ENCODE measurements around the gene EPHB3.

Gene EPHB3

DNA sequence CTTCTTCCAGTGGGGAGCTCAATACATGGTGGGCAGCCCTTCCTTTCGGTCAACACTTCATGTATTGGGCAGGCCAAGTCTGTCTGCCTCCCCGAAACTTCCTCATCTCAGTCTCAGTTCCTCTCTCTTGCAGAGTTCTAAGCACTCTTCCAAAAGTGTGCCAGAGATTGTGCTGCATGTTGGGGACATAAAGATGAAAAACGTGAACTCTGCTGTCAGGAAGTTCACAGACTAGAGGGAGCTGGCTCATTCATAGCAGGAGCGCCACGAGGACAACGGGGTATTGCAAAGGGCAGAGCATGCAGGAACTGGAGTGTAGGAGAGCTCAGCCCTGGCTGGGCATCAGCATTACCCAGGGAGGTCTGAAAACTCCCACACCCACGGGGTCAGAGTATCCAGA lies 15.3 kb upstream of the EPHB3 start:
- no peaks in the 10 kb centered on the region for H3K9me3 ChIP-seq (ENCODE audit: control insufficient read depth, low read depth, low read length)
- H3K27me3 ChIP-seq (ENCODE audit: control insufficient read depth, insufficient read depth, low read length): peaks cover 6% of the 10 kb centered on the region
- no peak overlapping the region for H3K27ac ChIP-seq (ENCODE audit: low read length)
- H3K36me3 ChIP-seq (ENCODE audit: control insufficient read depth, low read depth, low read length): no peaks in the 10 kb centered on the region
- H3K9ac ChIP-seq (ENCODE audit: low read length): no peak overlapping the region
- H3K4me1 ChIP-seq (ENCODE audit: control insufficient read depth, low read depth, low read length): peaks cover 3% of the 10 kb centered on the region
- H3K4me3 ChIP-seq (ENCODE audit: low read length): no peak overlapping the region

DNA sequence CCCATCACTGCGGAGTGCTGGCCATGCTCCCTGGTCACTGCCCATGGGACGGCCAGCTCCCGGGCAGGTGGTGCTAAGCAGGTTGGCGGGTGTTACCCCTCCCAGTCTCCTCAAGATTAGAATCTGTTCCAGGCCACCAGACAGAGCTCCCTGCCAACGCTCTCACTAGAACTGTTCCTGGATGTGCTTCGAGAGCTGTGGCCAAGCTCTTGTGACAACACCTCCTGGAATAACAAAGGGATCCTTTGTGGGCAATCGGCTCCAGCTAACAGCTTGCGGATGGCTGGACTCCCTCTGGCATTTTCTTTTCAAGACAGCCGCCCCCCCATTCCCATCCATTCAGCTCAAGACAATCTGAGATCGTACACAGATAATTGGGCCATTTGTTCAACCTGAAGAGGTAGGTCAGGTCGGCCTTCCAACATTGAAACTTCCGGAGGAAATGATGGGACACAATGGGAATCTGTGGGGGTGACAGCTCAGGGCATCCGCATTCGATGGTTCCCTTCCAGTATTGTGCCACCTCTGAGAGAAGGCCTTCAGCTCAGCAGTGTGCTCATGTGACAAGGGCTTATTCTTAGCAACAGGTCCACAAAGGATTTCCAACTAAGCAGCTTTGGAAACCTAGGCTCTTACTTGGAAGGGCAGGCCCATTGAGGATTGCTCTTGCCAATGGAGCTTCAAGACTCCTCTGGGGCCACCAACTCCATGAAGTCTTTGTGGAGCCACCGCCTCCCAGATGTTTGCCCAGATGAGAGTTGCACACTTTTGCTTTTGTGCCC lies 11.6 kb upstream of the EPHB3 start:
- H3K4me1 ChIP-seq (ENCODE audit: control insufficient read depth, low read depth, low read length): no peaks in the 10 kb centered on the region
- no peak overlapping the region for H3K9ac ChIP-seq (ENCODE audit: low read length)
- no peak overlapping the region for H3K27ac ChIP-seq (ENCODE audit: low read length)
- no peaks in the 10 kb centered on the region for H3K36me3 ChIP-seq (ENCODE audit: control insufficient read depth, low read depth, low read length)
- H3K27me3 ChIP-seq (ENCODE audit: control insufficient read depth, insufficient read depth, low read length): no peaks in the 10 kb centered on the region
- no peak overlapping the region for H3K4me3 ChIP-seq (ENCODE audit: low read length)
- no peaks in the 10 kb centered on the region for H3K9me3 ChIP-seq (ENCODE audit: control insufficient read depth, low read depth, low read length)

DNA sequence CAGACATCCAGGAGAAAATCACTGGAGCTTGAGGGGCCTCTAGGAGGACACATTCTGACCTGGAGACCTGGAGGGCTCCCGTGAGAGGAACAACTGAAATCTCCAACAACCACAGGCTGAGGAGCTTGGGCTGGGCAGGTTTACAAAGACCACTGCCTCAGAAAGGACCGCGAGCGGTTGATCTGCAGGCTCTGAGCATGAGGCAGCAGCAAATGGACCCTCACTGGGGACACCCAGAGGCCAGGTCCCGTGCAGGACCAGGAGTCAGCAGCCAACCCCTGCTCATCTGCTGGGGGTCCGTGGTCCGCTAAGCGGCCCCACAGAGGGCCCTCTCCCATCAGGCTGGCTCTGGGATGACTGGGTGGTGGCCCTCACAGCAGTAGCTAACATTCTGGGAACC lies 10.5 kb upstream of the EPHB3 start:
- no peak overlapping the region for H3K4me3 ChIP-seq (ENCODE audit: low read length)
- no peaks in the 10 kb centered on the region for H3K4me1 ChIP-seq (ENCODE audit: control insufficient read depth, low read depth, low read length)
- H3K9ac ChIP-seq (ENCODE audit: low read length): no peak overlapping the region
- H3K36me3 ChIP-seq (ENCODE audit: control insufficient read depth, low read depth, low read length): no peaks in the 10 kb centered on the region
- no peak overlapping the region for H3K27ac ChIP-seq (ENCODE audit: low read length)
- H3K27me3 ChIP-seq (ENCODE audit: control insufficient read depth, insufficient read depth, low read length): peaks cover 3% of the 10 kb centered on the region
- no peaks in the 10 kb centered on the region for H3K9me3 ChIP-seq (ENCODE audit: control insufficient read depth, low read depth, low read length)

DNA sequence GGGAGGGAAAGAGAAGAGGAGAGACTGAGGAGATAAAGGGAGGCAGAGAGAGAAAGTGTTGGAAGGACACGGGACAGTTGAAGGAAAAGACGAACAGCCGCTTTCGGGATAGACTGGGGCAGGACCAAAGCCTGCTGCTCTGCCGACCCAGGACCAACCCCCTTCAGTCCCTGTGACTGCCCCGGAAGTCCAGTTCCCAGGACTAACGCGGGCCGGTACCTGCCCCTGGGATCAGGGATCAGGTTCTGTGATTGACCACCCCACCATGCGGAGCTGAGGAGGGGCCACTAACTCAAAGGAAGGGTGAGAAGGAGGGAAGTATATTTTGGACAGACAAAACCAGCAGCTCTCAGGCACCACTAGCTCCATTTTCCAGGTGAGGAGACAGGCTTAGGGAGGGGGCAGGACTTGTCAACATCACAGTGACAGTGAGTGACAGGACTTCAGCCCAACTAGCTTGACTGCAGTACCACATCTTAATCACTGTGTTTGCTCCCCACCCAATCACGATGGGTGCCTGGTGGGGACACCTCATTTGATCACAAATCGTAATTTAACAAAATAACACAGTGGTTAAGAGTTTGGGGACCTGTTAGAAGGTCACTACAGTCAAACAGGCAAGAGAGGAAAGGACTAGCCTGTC lies 9.8 kb upstream of the EPHB3 start:
- Histone ChIP-seq H3K27me3 (ENCODE audit: control insufficient read depth, insufficient read depth, low read length) (peaks cover 4% of the 10 kb centered on the region), H3K4me1 (ENCODE audit: control insufficient read depth, low read depth, low read length) (no peaks in the 10 kb centered on the region), H3K9ac (ENCODE audit: low read length) (no peak overlapping the region), H3K36me3 (ENCODE audit: control insufficient read depth, low read depth, low read length) (no peaks in the 10 kb centered on the region), H3K27ac (ENCODE audit: low read length) (no peak overlapping the region), H3K4me3 (ENCODE audit: low read length) (no peak overlapping the region), H3K9me3 (ENCODE audit: control insufficient read depth, low read depth, low read length) (no peaks in the 10 kb centered on the region)

DNA sequence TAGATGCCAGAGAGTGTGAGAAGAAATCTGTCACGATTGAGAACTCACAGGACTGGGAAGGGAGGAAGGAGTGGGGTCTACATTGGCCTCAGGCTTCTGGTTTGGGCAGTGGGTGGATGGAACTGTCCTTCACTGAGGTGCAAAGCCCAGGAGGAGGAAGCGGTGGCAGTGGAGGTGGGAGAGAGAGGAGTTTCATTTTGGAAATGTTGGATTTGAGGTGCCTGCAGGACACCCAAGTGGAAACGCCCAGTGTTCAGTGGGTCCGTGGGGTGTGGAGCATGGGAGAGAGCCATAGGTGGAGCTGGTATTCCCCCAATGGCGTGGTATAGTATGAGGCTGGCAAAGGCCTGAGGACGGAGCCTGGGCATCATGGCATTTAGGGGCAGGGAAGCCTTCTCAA lies 9.3 kb upstream of the EPHB3 start:
- Histone ChIP-seq H3K27me3 (ENCODE audit: control insufficient read depth, insufficient read depth, low read length) (peaks cover 8% of the 10 kb centered on the region), H3K4me1 (ENCODE audit: control insufficient read depth, low read depth, low read length) (no peaks in the 10 kb centered on the region), H3K4me3 (ENCODE audit: low read length) (no peak overlapping the region)

DNA sequence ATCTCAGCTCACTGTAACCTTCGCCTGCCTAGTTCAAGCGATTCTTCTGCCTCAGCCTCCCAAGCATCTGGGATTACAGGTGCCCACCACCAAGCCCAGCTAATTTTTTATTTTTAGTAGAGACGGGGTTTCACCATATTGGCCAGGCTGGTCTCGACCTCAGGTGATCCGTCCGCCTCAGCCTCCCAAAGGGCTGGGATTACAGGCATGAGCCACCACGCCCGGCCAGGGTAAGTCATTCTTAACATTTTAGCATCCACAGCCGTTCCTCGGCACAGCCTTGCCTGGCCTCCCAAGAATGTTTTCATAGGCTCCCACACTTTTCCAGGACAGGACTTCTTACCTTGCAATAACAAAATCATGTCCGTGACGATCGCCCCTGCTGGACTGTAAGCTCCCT lies 8.7 kb upstream of the EPHB3 start:
- Histone ChIP-seq H3K4me3 (ENCODE audit: low read length) (no peak overlapping the region), H3K27me3 (ENCODE audit: control insufficient read depth, insufficient read depth, low read length) (peaks cover 14% of the 10 kb centered on the region), H3K27ac (ENCODE audit: low read length) (no peak overlapping the region), H3K36me3 (ENCODE audit: control insufficient read depth, low read depth, low read length) (no peaks in the 10 kb centered on the region), H3K9ac (ENCODE audit: low read length) (no peak overlapping the region), H3K9me3 (ENCODE audit: control insufficient read depth, low read depth, low read length) (no peaks in the 10 kb centered on the region), H3K4me1 (ENCODE audit: control insufficient read depth, low read depth, low read length) (no peaks in the 10 kb centered on the region)

More for the DNA sequence above, 9.3 kb upstream of the EPHB3 start:
- no peaks in the 10 kb centered on the region for H3K9me3 ChIP-seq (ENCODE audit: control insufficient read depth, low read depth, low read length)
- H3K9ac ChIP-seq (ENCODE audit: low read length): no peak overlapping the region
- H3K27ac ChIP-seq (ENCODE audit: low read length): no peak overlapping the region
- H3K36me3 ChIP-seq (ENCODE audit: control insufficient read depth, low read depth, low read length): no peaks in the 10 kb centered on the region

DNA sequence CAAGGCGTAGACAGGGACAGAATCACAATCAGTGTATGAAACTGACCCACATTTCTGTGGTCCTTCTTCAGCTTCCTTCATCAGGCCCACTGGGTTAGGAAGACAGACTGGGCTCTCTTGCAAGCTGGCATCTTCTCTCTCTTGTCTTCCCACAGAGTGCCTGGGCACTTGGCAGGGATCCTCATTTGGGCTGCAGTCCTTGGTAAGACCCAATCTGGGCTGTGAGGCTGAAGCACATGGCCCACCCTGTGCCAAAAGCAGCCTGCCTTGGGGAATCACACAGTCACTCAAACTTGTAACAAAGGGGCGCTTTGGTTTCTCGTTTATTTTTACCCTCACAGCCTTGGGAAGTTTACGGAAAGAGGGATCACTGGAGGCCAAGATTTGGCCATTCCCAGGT lies 8.2 kb upstream of the EPHB3 start:
- H3K4me3 ChIP-seq (ENCODE audit: low read length): no peak overlapping the region
- H3K27ac ChIP-seq (ENCODE audit: low read length): no peak overlapping the region
- no peaks in the 10 kb centered on the region for H3K4me1 ChIP-seq (ENCODE audit: control insufficient read depth, low read depth, low read length)
- no peaks in the 10 kb centered on the region for H3K36me3 ChIP-seq (ENCODE audit: control insufficient read depth, low read depth, low read length)
- no peaks in the 10 kb centered on the region for H3K9me3 ChIP-seq (ENCODE audit: control insufficient read depth, low read depth, low read length)
- peaks cover 19% of the 10 kb centered on the region for H3K27me3 ChIP-seq (ENCODE audit: control insufficient read depth, insufficient read depth, low read length)
- no peak overlapping the region for H3K9ac ChIP-seq (ENCODE audit: low read length)

DNA sequence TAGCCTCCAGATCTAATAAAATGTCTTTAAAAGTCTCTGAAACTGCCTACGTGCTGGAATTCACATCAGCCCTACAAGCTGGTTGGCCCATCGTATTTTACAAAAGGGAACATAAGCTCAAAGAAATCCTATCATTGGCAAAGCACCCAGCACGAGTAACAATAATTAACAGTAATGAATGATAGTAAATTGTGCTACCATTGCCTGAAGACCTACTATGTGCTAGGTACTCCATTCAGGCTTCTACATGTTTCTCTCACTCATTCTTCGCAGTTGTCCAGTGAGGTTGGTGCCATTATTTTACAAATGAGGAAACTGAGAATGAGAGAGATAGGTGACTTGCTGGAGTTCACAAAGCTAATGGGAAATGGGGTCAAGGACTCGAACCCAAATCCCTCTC lies 7.1 kb upstream of the EPHB3 start:
- Histone ChIP-seq H3K27ac (ENCODE audit: low read length) (no peak overlapping the region), H3K4me3 (ENCODE audit: low read length) (no peak overlapping the region), H3K9me3 (ENCODE audit: control insufficient read depth, low read depth, low read length) (no peaks in the 10 kb centered on the region), H3K9ac (ENCODE audit: low read length) (no peak overlapping the region), H3K36me3 (ENCODE audit: control insufficient read depth, low read depth, low read length) (no peaks in the 10 kb centered on the region), H3K27me3 (ENCODE audit: control insufficient read depth, insufficient read depth, low read length) (peaks cover 30% of the 10 kb centered on the region), H3K4me1 (ENCODE audit: control insufficient read depth, low read depth, low read length) (peaks cover 10% of the 10 kb centered on the region)

DNA sequence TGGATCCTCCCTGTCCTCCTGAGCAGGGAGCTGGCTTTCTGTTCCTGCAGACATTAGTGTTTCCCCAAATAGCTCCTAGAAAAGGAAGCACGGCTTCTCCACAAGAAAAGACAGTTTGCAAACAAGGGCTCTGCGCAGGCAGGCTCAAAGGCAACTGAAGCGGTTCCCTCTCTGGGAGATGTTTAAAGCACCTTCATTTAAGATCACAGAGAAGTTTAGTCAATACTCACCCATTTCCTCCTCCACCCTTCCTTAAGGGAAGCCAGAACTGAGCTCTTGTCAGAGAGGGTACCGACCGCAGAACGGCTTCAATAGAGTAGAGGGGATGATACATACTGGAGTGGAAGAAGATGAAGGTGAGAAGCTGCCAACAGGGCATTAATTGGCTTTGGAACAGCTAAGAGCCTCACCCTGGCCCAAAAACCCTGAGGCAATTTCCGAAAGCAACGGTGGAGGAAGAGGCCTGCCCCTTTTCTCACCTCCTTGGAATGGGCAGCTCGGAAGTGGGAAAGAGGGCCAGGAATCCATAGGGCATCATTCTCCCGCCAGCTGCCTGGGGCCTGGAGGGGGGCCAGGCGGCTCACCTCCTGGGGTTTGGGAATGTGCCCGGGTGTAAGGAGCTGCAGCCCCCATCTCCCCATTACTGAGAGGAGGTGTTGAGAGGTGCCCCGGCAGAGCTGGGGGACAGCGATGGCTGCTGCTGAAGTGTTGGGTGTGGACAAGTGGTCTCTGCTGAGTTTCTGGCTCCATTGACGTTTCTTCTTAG lies 4.8 kb upstream of the EPHB3 start:
- no peaks in the 10 kb centered on the region for H3K9me3 ChIP-seq (ENCODE audit: control insufficient read depth, low read depth, low read length)
- H3K9ac ChIP-seq (ENCODE audit: low read length): no peak overlapping the region
- H3K27ac ChIP-seq (ENCODE audit: low read length): no peak overlapping the region
- H3K4me1 ChIP-seq (ENCODE audit: control insufficient read depth, low read depth, low read length): peaks cover 15% of the 10 kb centered on the region
- H3K36me3 ChIP-seq (ENCODE audit: control insufficient read depth, low read depth, low read length): no peaks in the 10 kb centered on the region
- peaks cover 49% of the 10 kb centered on the region for H3K27me3 ChIP-seq (ENCODE audit: control insufficient read depth, insufficient read depth, low read length)
- no peak overlapping the region for H3K4me3 ChIP-seq (ENCODE audit: low read length)

DNA sequence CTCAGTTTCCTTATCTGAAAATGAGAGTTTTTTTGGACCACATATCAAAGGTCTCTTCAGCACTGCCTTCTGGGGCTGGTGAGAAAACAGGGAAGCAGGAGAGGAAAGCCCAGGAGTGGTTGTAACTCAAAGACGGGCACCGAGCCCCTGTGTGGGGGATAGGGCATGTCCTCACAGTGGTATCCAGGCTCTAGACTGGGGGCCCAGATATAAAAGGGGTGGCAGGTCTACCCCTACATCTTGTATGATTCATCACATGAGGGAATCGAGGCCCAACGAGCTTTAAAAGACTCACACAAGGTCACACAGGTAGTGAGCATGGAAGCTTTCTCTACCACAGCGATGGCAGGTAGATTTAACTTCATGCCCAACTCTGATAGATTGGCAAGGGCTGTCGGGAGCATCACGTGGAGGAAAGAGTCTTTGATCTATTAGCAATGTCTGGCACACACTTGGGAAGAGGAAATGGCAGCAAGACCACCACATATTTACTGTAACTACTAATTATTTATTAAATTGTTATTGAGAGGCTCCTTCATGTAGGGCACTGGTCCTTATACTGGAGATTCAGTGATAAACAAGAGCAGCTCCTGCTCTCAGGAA lies 4.1 kb upstream of the EPHB3 start:
- no peak overlapping the region for H3K4me3 ChIP-seq (ENCODE audit: low read length)
- no peaks in the 10 kb centered on the region for H3K36me3 ChIP-seq (ENCODE audit: control insufficient read depth, low read depth, low read length)
- H3K27ac ChIP-seq (ENCODE audit: low read length): no peak overlapping the region
- no peak overlapping the region for H3K9ac ChIP-seq (ENCODE audit: low read length)
- peaks cover 54% of the 10 kb centered on the region for H3K27me3 ChIP-seq (ENCODE audit: control insufficient read depth, insufficient read depth, low read length)
- peaks cover 15% of the 10 kb centered on the region for H3K4me1 ChIP-seq (ENCODE audit: control insufficient read depth, low read depth, low read length)
- H3K9me3 ChIP-seq (ENCODE audit: control insufficient read depth, low read depth, low read length): no peaks in the 10 kb centered on the region

DNA sequence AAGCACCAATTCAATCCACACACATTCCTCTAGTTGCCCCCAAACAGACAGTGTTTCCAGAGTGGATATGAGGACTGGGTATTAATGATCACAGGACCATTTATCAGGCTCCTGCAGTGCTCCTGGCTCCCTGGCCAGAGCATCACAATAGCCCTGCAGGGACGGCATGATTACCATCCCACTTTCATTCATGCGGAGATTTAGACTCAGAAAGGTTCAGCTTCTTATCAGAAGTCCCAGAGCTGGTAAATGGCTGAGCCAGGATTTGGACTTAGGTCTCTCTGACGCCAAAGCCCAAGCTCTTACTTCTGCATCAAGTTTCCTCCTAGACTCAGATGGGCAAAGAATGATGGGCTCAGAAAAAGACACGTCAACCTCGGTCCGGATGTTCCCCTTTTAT lies 2.9 kb upstream of the EPHB3 start:
- no peaks in the 10 kb centered on the region for H3K36me3 ChIP-seq (ENCODE audit: control insufficient read depth, low read depth, low read length)
- H3K4me1 ChIP-seq (ENCODE audit: control insufficient read depth, low read depth, low read length): peaks cover 15% of the 10 kb centered on the region
- no peak overlapping the region for H3K4me3 ChIP-seq (ENCODE audit: low read length)
- no peak overlapping the region for H3K27ac ChIP-seq (ENCODE audit: low read length)
- no peak overlapping the region for H3K9ac ChIP-seq (ENCODE audit: low read length)
- peaks cover 67% of the 10 kb centered on the region for H3K27me3 ChIP-seq (ENCODE audit: control insufficient read depth, insufficient read depth, low read length)
- H3K9me3 ChIP-seq (ENCODE audit: control insufficient read depth, low read depth, low read length): no peaks in the 10 kb centered on the region

Measured in iPS-18a (cell line).